ENCODE measurements around the gene UBE2K. TPM values are rescaled to one million over a fixed set of nuclear protein-coding genes. Genes with fewer than 3 reads are reported as not detected.

The UBE2K gene
- total and polyA plus RNA-seq, 2 of the 13 experiments (the other 11 are each of a cell fraction or from before 2014, with no cell fraction given) = 36.2 to 81.0 TPM

GRCh38 chr4:39649639-39650265 lies 48.2 kb upstream of the UBE2K start (continued):
- no peak for TF ChIP-seq ZNF704 (CRISPR knock-in tag; IDR thresholded peaks at IDR 0.05; ENCODE audit: borderline replicate concordance)
- no peak for TF ChIP-seq NFAT5 (CRISPR knock-in tag; IDR thresholded peaks at IDR 0.05)
- TF ChIP-seq ZNF550 (CRISPR knock-in tag; IDR thresholded peaks at IDR 0.05; ENCODE audit: borderline replicate concordance) = no peak
- TF ChIP-seq MYNN (CRISPR knock-in tag; IDR thresholded peaks at IDR 0.05; ENCODE audit: low read depth) = no peak
- peak; percentile 73 for TF ChIP-seq RXRB (CRISPR knock-in tag; IDR thresholded peaks at IDR 0.05; ENCODE audit: borderline replicate concordance)
- 0 out of 2 replicates have a peak, but pooled peaks have one; percentile 7 for TF ChIP-seq NFE2L2 (IDR thresholded peaks at IDR 0.05; ENCODE audit: low read length)
- TF ChIP-seq HCFC1 (IDR thresholded peaks at IDR 0.05; ENCODE audit: low read depth, low read length) = no peak
- no peak for TF ChIP-seq ZBTB44 (CRISPR knock-in tag; IDR thresholded peaks at IDR 0.05)
- 0 out of 2 replicates have a peak, but pooled peaks have one; percentile 30 for TF ChIP-seq ELF3 (CRISPR knock-in tag; IDR thresholded peaks at IDR 0.05)
- no peak for TF ChIP-seq FOXP1 (IDR thresholded peaks at IDR 0.05)
- TF ChIP-seq FOXP1 (CRISPR knock-in tag; IDR thresholded peaks at IDR 0.05) = peak; percentile 47; the same call in 1 of the 2 replicates
- TF ChIP-seq NR0B2 (CRISPR knock-in tag; IDR thresholded peaks at IDR 0.05) = no peak
- no peak; the same call in 1 of the 2 replicates for TF ChIP-seq ZMYM3 (CRISPR knock-in tag; IDR thresholded peaks at IDR 0.05)
- no peak for TF ChIP-seq DDIT3 (CRISPR knock-in tag; IDR thresholded peaks at IDR 0.05)
- no peak for TF ChIP-seq ZNF468 (CRISPR knock-in tag; IDR thresholded peaks at IDR 0.05)
- TF ChIP-seq MIXL1 (CRISPR knock-in tag; IDR thresholded peaks at IDR 0.05) = 0 out of 2 replicates have a peak, but pooled peaks have one; percentile 63
- peak; percentile 63; the same call in 1 of the 2 replicates for TF ChIP-seq PPARG (CRISPR knock-in tag; conservative IDR thresholded peaks at IDR 0.05)
- TF ChIP-seq FOXK2 (IDR thresholded peaks at IDR 0.05) = no peak
- peak; percentile 34; the same call in 1 of the 2 replicates for TF ChIP-seq TFDP2 (CRISPR knock-in tag; IDR thresholded peaks at IDR 0.05)
- no peak for TF ChIP-seq LBX2 (CRISPR knock-in tag; IDR thresholded peaks at IDR 0.05; ENCODE audit: borderline replicate concordance)
- TF ChIP-seq ATF1 (CRISPR knock-in tag; IDR thresholded peaks at IDR 0.05) = no peak

All from HepG2 (cell line).